Measurements from ENCODE around the gene CTAGE1. TPM values are rescaled to one million over a fixed set of nuclear protein-coding genes. Genes with fewer than 3 reads are reported as not detected.

CTAGE1 gene
- total RNA-seq = not detected
- long read RNA-seq = 0 reads

- Histone ChIP-seq H3K4me1 (peaks cover 2% of the 10 kb centered on the region), H3K4me3 (no peak within 1 kb of the TSS), H3K36me3 (no peaks in the 10 kb centered on the region), H3K27ac (replicated peaks) (no peak within 1 kb of the TSS), H3K9me3 (replicated peaks) (no peaks in the 10 kb centered on the region), H3K27me3 (ENCODE audit: low read depth) (no peaks in the 10 kb centered on the region)
- DNase-seq = no peak
- intact Hi-C loops (cut with micrococcal nuclease) = no loop called here
- no peak for TF ChIP-seq CTCF (IDR thresholded peaks at IDR 0.05; ENCODE audit: borderline replicate concordance)
Observed at GRCh38 chr18:22417496-22418188, at the start of gene CTAGE1. TSS of gene CTAGE1 (minus strand) at chr18:22417915. CDS start at chr18:22417811, 104 bp downstream.

GRCh38 chr18:22466608-22467395, 49.1 kb upstream of the CTAGE1 start:
- Histone ChIP-seq H3K4me1 (peaks cover 59% of the 10 kb centered on the region), H3K27me3 (ENCODE audit: low read depth) (no peaks in the 10 kb centered on the region), H3K27ac (replicated peaks) (peak overlapping the region; percentile 96), H3K36me3 (no peaks in the 10 kb centered on the region), H3K9me3 (replicated peaks) (no peaks in the 10 kb centered on the region), H3K4me3 (peak overlapping the region; percentile 33)
- peak; percentile 23 for DNase-seq
- intact Hi-C loops (cut with micrococcal nuclease) = loop anchor here (10.0 kb wide), 1 partner anchor 88 kb away; no protein-coding TSS in a partner anchor
- TF ChIP-seq CTCF (IDR thresholded peaks at IDR 0.05; ENCODE audit: borderline replicate concordance) = no peak

- peak overlapping the region; percentile 96 for H3K27ac ChIP-seq (replicated peaks)
- DNase-seq = peak; percentile 26
- TF ChIP-seq CTCF (IDR thresholded peaks at IDR 0.05; ENCODE audit: borderline replicate concordance) = no peak
- H3K27me3 ChIP-seq (ENCODE audit: low read depth) = no peaks in the 10 kb centered on the region
- no peaks in the 10 kb centered on the region for H3K9me3 ChIP-seq (replicated peaks)
- peaks cover 51% of the 10 kb centered on the region for H3K4me1 ChIP-seq
- no peaks in the 10 kb centered on the region for H3K36me3 ChIP-seq
- intact Hi-C loops (cut with micrococcal nuclease) = loop anchor here (10.0 kb wide), 1 partner anchor 89 kb away; no protein-coding TSS in a partner anchor
- peak overlapping the region; percentile 33 for H3K4me3 ChIP-seq
Observed at GRCh38 chr18:22465859-22466457, 48.2 kb upstream of the CTAGE1 start.

- intact Hi-C loops (cut with micrococcal nuclease) = loop anchor here (10.0 kb wide), 1 partner anchor 92 kb away; no protein-coding TSS in a partner anchor
- TF ChIP-seq CTCF (IDR thresholded peaks at IDR 0.05; ENCODE audit: borderline replicate concordance) = no peak
- DNase-seq = no peak
- Histone ChIP-seq H3K27ac (replicated peaks) (no peak overlapping the region), H3K4me3 (no peak overlapping the region), H3K4me1 (peaks cover 30% of the 10 kb centered on the region), H3K9me3 (replicated peaks) (no peaks in the 10 kb centered on the region), H3K27me3 (ENCODE audit: low read depth) (no peaks in the 10 kb centered on the region), H3K36me3 (no peaks in the 10 kb centered on the region)
Observed at GRCh38 chr18:22463076-22463475, 45.4 kb upstream of the CTAGE1 start.

- no peaks in the 10 kb centered on the region for H3K27me3 ChIP-seq (ENCODE audit: low read depth)
- H3K4me1 ChIP-seq = peaks cover 20% of the 10 kb centered on the region
- no peak for DNase-seq
- no peak for TF ChIP-seq CTCF (IDR thresholded peaks at IDR 0.05; ENCODE audit: borderline replicate concordance)
- no peak overlapping the region for H3K27ac ChIP-seq (replicated peaks)
- H3K4me3 ChIP-seq = no peak overlapping the region
- intact Hi-C loops (cut with micrococcal nuclease) = no loop called here
- H3K9me3 ChIP-seq (replicated peaks) = no peaks in the 10 kb centered on the region
- H3K36me3 ChIP-seq = no peaks in the 10 kb centered on the region
Observed at GRCh38 chr18:22459491-22459890, 41.8 kb upstream of the CTAGE1 start.
